GM18502 (cell line): ENCODE results near the gene TEX50.
"Not testable (repeated sequence)": the region's sequence is repeated elsewhere in the genome, so short reads cannot be mapped to it uniquely, and the experiment has no call there.

Source experiments
- ATAC-seq: cut with Tn5 transposase; IDR thresholded peaks from one replicate; pipeline ENCODE4 v1.9.1; 2021; ENCODE audit warnings: mild to moderate bottlenecking; ENCODE audit not compliant: unreplicated experiment, poor library complexity

Gene TEX50

DNA sequence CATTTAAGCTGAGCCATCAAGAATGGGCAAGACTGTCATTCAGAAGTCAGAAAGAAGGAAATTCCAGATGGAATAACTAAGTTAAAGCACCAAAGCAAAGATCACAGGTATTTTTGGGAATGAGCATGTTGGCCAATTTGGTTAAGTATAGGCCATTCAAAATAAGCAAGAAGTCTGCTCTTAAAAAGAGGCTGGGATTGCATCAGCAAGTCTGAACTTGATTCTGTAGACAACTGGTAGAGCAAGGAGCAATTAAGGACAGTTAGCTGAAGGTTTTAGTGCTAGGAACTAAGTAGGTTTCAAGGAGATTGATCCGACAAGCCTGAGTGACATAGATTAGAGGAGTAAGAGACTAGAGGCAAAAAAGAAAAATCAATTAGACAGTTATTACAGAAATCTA, 26.1 kb downstream of the TEX50 start:
- no peak for ATAC-seq

DNA sequence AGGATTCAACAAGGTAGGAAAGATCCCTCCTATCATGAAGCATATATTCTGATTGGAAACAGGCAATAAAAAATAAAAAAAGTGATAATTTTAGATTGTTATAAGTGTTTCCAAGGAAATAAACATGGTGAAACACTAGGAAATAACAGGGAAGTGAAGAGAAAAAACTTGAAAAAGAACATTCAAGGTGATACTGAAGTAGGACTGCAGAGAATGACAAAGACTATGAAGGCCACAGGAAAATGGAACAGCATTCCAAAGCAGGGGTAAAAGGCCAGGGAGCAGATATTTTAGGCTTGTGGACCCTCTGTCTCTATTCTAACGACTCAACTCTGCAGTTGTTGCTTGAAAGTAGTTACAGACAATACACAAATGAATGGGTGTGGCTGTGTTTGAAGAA, 26.6 kb downstream of the TEX50 start:
- ATAC-seq: no peak

- no peak for ATAC-seq
These were observed 28.0 kb downstream of the TEX50 start for GRCh38 chr1:173663159-173663558.

- ATAC-seq: no peak
These were observed 31.5 kb downstream of the TEX50 start for GRCh38 chr1:173666646-173667045.

DNA sequence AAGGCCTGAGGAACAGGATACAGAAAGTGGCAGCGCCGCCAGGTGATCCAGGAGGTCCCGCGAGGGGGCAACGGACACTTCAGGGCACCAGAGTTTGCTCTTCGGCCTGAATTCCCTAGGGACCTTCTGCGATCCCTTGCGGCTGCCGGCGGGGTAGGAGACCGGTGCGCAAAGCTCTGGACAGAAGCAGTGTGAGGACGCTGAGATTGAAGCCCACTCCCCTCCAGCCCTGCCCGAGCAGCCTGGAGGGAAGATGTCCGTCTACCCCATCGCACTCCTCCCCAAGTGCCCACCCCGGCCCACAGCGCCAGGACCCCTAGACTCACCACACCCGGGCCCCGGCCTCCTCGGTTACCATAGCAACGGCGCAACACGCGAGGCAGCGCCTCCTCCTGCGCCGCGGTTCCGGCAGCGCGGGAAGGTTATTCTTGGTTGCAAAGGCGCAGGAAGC, 34.4 kb downstream of the TEX50 start, which contains the start of gene ANKRD45:
Gene ANKRD45 (minus strand): TSS at position 361 of the 451 bp plus-strand sequence. CDS start 10,433 bp downstream, outside the sequence.
- no peak for ATAC-seq

GRCh38 chr1:173674496-173674895, 39.4 kb downstream of the TEX50 start:
- not testable (repeated sequence) for ATAC-seq

GRCh38 chr1:173680152-173680551, 45.0 kb downstream of the TEX50 start:
- ATAC-seq: not testable (repeated sequence)

DNA sequence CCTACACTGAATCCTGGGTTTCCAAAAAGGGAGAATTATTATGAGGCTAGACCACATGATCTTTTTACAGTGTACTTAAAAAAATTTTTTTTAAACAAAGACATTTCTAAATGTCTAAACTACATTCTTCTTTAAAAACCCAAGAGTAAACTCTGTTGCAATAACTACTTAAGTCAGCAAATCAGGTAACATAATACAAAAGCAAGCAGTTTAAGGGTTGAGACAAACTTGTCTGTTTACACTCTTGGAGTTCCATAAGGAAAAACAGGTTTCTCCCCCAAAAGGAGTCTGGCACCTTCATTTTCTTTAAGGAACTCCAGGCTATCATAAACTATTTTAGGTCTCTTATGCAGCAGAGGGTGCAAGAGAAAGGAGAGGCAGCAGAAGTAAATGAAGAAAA, 47.0 kb downstream of the TEX50 start:
- ATAC-seq: no peak

DNA sequence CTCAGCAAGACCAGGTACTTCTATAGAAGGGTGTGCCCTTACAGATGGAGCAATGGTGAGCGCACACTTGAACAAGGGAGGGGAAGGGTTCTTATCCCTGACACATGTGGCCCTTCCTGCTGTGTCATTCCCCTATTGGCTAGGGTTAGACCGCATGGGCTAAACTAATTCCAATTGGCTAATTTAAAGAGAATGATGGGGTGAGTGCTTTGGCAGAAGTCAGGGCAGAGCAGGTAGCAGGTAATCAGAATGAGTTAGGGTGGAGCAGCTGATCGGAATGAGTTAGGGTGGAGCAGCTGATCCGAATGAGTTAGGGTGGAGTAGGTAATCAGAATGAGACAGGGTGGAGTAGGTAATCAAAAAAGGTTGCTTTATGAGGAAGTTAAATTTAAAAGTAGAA, 48.7 kb downstream of the TEX50 start:
- ATAC-seq: not testable (repeated sequence)

DNA sequence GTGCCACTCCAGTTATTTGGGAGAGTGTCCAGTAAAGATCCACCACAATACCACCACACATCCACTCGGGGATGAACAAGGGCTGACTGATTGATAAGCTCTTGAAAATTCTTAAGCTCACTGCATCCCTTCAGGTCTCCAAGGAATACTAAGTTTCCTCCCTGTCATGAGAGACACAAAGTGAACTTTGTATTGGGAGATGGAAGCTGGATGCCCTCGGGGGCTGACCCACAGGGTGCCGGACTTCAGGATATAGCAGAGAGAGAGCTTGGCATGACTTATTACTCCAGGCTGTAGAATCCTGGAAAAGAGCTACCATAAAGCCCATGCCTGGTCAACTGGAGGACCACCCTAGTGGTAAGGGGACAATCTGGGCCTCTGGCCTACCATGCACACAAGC, 50.0 kb downstream of the TEX50 start:
- not testable (repeated sequence) for ATAC-seq
